Right ventricle myocardium superior (tissue), 1 donor: ENCODE measurements around the gene LCAT. TPM values are rescaled to one million over a fixed set of nuclear protein-coding genes. Genes with fewer than 3 reads are reported as not detected.

Experiments used
- ATAC-seq: fragments of 200-7000 bp; cut with Tn5 transposase; one replicate; pipeline ENCODE4 v1.9.1; 2020; ENCODE audit warnings: mild to moderate bottlenecking; ENCODE audit not compliant: poor library complexity
- DNase-seq: peaks from one replicate; pipeline ENCODE4 v3.0.0-alpha.2; 2020
- intact Hi-C: fragments of 100-400 bp; cut with DNase I; formaldehyde crosslinking; loops from one replicate; pipeline ENCODE4 v1.11.2; 2022
- total RNA-seq: library from RNA; stranded (reverse); fragmentation: NEBNext Ultra II Directional; extraction: Animal tissue kit (Norgen Biotek cat#: 25700); gene quantifications from one replicate; pipeline ENCODE4 v1.2.1, GENCODE V29; 2021
- donor health status: DM: no; HTN: yes; CAD: no; lungs with severe emphysema.

Gene LCAT
- total RNA-seq, 1 donor from 2014 or later, result 21.4 TPM

DNA sequence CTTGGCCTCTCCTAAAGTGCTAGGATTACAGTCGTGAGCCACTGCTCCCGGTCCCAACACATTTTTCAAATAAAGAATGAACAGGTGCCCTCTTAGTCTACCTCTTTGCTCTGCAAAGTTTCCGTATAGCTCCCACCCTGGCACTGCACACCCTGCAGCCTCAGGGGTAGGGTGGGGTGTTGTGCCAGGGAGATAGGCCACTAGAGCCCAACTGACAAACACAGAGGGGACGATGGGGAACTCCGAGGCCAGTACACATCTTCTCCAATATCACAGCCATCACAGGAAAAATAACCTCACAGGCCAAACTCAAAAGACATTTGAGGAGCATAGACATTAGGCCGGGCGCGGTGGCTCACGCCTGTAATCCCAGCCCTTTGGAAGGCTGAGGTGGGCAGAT, 27.2 kb upstream of the LCAT start:
- intact Hi-C loops, result no loop called here
- ATAC-seq (no peak), DNase-seq (no peak)

- intact Hi-C loops, result no loop called here
- ATAC-seq (no peak), DNase-seq (no peak)
Measured at GRCh38 chr16:67969254-67970039, 25.5 kb upstream of the LCAT start.

GRCh38 chr16:67968400-67969253, 24.7 kb upstream of the LCAT start, which contains the start of gene SLC12A4:
SLC12A4 (minus strand) TSS chr16:67968637; CDS start chr16:67968553, 84 bp downstream.
- ATAC-seq, result peak; percentile 91
- intact Hi-C loops, result no loop called here
- peak; percentile 92 for DNase-seq

DNA sequence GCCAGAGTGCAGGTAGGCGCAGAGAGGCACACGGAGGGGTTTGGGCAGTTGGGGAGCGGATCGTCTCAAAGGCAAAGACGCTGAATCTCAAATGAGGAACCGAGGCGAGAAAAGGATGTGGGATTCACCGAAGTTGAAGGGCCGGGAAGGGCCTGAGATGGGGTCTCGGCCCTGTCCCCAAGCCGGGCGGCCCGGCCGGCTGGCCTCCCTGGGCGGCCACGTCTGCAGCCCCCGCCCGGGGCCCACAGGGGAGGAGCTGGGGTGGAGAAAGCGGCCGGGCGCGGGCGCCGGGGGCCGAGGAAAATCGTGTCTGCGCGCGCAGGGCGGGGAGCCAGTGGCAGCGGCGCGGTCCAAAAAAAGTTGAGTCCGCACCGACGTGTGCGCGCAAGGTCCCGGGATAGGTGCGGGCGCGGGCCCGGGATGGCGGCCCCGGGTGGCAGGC, 24.1 kb upstream of the LCAT start:
- DNase-seq (peak; percentile 76), ATAC-seq (peak; percentile 42)
- intact Hi-C loops, result no loop called here

- peak; percentile 1 for ATAC-seq
- DNase-seq, result no peak
- intact Hi-C loops, result no loop called here
Measured at GRCh38 chr16:67967183-67967957, 23.4 kb upstream of the LCAT start.

DNA sequence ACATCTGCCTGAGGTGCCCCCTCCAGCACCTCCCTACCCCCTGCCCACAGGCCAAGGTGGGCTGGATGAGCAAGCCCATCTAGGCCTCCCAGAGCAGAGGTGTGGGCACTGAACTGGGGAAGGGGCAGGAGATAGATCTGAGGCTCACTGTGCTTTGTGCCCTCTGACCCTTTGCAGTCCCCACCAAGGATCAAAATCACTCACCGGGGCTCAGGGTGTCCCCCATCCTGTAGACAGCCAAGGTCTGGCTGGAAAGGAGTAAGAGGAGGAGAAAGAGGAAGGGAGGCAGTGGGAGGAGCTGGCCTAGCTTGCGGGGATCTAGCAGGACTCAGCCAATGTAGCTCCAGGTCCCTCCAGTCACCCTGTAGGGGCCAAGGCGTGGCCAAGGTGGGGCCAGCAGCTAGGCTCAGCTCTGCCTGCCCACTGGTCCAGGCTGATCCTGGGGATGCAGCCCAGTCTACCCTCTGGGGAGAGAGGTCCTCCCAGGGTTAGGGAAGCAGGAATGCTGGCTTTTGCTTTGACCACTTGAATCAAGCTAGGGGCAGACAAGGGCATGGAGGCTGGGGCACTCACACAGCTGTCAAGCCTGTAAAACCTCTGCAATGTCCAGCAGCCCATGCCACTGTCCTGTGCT, 22.7 kb upstream of the LCAT start:
- DNase-seq (no peak), ATAC-seq (no peak)
- intact Hi-C loops, result no loop called here

- DNase-seq (no peak), ATAC-seq (peak; percentile 7)
Measured at GRCh38 chr16:67965668-67966548, 22.0 kb upstream of the LCAT start.

DNA sequence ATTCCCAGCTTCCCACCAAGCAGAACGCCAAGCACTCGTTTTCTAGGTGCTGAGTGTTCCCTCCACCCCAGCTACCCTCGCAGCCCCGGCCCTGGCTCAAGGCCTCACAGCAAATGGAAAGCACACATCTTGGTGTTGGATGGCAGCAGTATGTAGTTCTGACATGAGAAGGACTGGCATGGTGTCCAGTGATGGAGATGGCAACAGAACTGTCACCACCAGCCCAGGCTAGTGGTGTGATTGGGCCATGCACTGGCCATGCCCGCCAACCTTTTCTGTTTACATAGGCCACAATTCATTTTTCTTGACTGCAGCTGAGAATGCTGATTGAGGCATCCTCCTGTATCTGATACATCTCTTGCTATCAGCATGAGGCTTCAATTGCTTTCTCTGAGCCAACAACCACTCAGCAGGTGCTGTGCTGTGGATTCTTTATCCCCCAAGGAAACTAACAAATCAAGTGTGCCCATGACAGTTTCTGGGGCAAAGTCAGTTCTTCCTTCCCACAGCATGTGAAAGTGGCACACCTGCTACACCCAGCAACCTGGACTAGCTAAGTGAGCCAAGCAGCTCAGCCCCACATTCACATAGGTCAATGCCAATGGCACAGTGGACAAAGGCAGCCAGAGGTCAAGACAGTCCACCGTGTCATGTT, 20.7 kb upstream of the LCAT start:
- no peak for DNase-seq
- intact Hi-C loops, result no loop called here
- ATAC-seq, result no peak

More at GRCh38 chr16:67965668-67966548, 22.0 kb upstream of the LCAT start:
- intact Hi-C loops, result no loop called here

DNA sequence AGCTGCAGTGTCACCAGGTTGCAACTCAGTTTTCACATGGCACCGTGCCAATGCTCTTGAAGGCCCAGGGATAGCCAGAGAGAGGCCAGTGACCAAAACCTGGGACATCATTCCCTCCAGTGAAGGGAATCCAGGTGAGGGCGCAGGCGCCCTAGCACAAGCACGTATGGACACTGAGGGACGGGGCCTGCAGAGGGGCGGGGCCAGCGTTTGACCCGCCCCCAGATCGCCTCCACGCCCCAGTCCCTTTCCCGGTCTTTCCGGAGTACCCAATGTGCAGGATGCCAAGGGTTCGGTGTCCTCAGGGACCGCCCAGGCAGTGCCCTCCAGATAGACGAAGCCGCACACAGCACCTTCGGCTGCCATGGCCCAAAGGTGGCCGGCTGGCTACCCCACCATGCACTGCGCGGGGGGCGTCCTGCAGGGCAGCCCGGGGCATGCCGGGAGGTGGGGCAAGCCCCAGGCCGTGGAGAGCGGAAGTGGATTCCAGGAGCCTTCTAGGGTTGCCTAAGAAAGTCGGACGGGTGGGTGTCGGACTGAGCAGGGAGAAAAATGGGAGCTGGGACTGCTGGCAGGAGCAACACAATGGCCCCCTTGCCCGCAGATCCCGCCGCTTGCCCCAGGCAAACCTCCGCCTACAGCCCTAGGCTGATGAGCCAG, 19.9 kb upstream of the LCAT start:
- DNase-seq, result no peak
- intact Hi-C loops, result no loop called here
- no peak for ATAC-seq

DNA sequence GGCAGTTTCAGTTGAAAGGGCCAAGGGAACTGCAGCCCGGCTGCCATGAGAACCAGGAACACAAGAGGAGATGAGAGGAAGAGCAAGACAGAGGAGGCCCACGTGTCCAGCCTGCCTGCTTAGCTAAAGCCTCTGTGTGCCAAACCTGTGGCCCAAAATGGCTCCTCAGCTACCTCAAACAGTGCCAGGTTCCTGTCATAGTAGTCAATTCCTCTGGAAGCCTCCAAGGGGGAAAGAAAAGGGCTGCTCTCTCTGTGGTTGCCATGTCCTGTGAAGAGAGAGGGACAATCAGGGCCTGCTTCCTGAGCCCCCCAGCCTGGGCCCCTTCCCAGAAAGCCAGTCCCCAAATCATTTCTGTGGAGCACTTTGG, 19.4 kb upstream of the LCAT start:
- ATAC-seq, result peak; percentile 26
- DNase-seq, result no peak
- intact Hi-C loops, result no loop called here

DNA sequence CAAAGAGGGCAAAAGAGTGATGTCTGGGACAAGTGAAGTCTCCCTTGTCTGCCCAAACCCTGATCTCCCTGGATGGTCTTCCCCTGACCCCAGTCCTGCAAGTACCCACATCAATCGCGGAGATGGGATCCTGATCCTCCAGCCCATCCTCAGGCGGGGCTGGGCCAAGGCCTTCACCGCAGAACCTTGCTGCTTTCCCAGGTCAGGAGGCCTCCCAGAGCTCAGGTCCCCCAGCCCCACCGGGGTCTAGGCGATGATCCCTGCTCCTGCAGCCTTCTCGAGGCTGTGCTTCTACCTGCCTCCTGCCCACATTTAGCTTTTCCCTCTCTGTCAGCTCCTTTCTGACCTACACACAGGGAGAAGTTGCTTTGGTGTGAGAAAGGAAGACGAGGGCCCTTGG, 18.2 kb upstream of the LCAT start:
- ATAC-seq (no peak), DNase-seq (no peak)
- intact Hi-C loops, result no loop called here

DNA sequence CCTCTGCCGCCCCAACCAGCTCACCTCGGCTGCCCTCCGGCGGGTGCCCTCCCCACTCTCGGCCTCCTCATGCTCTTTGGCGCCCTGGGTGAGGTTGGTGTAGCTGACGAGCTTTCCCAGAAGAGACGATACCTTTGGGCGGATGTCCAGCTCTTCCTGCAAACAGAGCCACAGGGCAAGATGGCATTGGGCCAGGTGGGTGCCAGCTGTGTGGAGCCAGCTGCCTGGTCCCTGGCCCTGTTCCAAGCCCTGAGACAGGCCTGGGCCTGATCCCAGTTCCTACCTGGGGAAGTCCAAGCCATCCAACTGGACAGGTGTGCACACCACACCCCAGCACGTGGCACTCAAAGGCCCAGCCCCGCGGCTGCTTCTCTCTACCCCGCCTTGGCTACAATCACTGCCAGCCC, 17.6 kb upstream of the LCAT start:
- ATAC-seq (no peak), DNase-seq (peak; percentile 74)
- intact Hi-C loops, result no loop called here

GRCh38 chr16:67959536-67960329, 15.8 kb upstream of the LCAT start:
- ATAC-seq, result peak; percentile 65
- intact Hi-C loops, result no loop called here
- peak; percentile 85 for DNase-seq

- intact Hi-C loops, result no loop called here
- ATAC-seq, result no peak
- DNase-seq, result no peak
Measured at GRCh38 chr16:67957622-67958021, 13.7 kb upstream of the LCAT start.

GRCh38 chr16:67954421-67955196, 10.7 kb upstream of the LCAT start:
- intact Hi-C loops, result no loop called here
- ATAC-seq (no peak), DNase-seq (no peak)
